Measurements from ENCODE around the gene PRPF19.

DNA sequence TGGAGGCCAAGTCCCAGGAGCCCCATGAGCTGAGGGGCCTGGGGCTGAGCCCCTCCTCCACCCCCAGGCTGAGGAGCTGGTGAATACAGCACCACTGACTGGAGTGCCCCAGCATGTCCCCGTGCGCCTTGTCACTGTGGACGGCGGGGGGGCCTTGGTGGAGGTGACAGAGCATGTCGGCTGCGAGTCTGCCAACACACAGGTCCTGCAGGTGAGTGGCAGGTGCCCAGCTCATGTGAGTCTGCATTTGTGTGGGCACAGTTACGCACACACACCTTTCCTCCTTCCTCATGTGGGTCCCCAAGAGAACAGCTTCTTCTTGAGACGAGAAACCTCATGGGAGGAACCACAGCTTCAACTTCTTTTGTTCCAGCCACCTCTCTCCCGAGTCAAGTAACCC is 25.5 kb upstream of the PRPF19 start:
- TF ChIP-seq, protein P1, sequence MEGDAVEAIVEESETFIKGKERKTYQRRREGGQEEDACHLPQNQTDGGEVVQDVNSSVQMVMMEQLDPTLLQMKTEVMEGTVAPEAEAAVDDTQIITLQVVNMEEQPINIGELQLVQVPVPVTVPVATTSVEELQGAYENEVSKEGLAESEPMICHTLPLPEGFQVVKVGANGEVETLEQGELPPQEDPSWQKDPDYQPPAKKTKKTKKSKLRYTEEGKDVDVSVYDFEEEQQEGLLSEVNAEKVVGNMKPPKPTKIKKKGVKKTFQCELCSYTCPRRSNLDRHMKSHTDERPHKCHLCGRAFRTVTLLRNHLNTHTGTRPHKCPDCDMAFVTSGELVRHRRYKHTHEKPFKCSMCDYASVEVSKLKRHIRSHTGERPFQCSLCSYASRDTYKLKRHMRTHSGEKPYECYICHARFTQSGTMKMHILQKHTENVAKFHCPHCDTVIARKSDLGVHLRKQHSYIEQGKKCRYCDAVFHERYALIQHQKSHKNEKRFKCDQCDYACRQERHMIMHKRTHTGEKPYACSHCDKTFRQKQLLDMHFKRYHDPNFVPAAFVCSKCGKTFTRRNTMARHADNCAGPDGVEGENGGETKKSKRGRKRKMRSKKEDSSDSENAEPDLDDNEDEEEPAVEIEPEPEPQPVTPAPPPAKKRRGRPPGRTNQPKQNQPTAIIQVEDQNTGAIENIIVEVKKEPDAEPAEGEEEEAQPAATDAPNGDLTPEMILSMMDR (IDR thresholded peaks at IDR 0.05): no peak
- TF ChIP-seq POLR2A (IDR thresholded peaks at IDR 0.05) (no peak), POLR2AphosphoS5 (IDR thresholded peaks at IDR 0.05) (no peak), EP300 (IDR thresholded peaks at IDR 0.05) (no peak)
